Central memory CD8-positive, alpha-beta T cell (primary cell): ENCODE results near the gene DHPS.
"Not testable (repeated sequence)": the region's sequence is repeated elsewhere in the genome, so short reads cannot be mapped to it uniquely, and the experiment has no call there.

Experiments
- ATAC-seq: fragments of 150-1000 bp; cut with Tn5 transposase; replicated peaks from 2 replicates; pipeline ENCODE4 v1.10.0; 2022; ENCODE audit warnings: mild to moderate bottlenecking, moderate FRiP score, moderate number of reproducible peaks; ENCODE audit not compliant: poor library complexity, severe bottlenecking; ENCODE audit errors: extremely low read depth
- DNase-seq, 2 donors: peaks; one replicate each; pipeline ENCODE4 v3.0.0; 2021; ENCODE audit warnings: low spot score in 2 of 2
- H3K27ac Mint-ChIP-seq: one replicate; pipeline ENCODE4 v1.8.0; 2022; ENCODE audit warnings: low read depth, mild to moderate bottlenecking, moderate library complexity, mixed read lengths
- H3K27me3 Mint-ChIP-seq: one replicate; pipeline ENCODE4 v1.8.0; 2022; ENCODE audit warnings: mixed read lengths
- H3K36me3 Mint-ChIP-seq: one replicate; pipeline ENCODE4 v1.8.0; 2022; ENCODE audit warnings: mild to moderate bottlenecking, moderate library complexity, mixed read lengths; ENCODE audit not compliant: insufficient read depth
- H3K4me1 Mint-ChIP-seq: one replicate; pipeline ENCODE4 v1.8.0; 2022; ENCODE audit warnings: mixed read lengths
- H3K4me3 Mint-ChIP-seq: one replicate; pipeline ENCODE4 v1.8.0; 2022; ENCODE audit warnings: mild to moderate bottlenecking, moderate library complexity, mixed read lengths
- H3K9me3 Mint-ChIP-seq: one replicate; pipeline ENCODE4 v1.8.0; 2022; ENCODE audit warnings: mixed read lengths

Gene DHPS

GRCh38 chr19:12680034-12680433 lies 1.6 kb downstream of the DHPS start:
- no peaks in the 10 kb centered on the region for H3K9me3 Mint-ChIP-seq
- H3K4me1 Mint-ChIP-seq: peaks cover 27% of the 10 kb centered on the region
- peaks cover 60% of the 10 kb centered on the region for H3K36me3 Mint-ChIP-seq
- no peak overlapping the region for H3K27ac Mint-ChIP-seq
- ATAC-seq (no peak), DNase-seq (no peak)
- peak overlapping the region; percentile 97 for H3K4me3 Mint-ChIP-seq
- H3K27me3 Mint-ChIP-seq: no peaks in the 10 kb centered on the region

- H3K4me3 Mint-ChIP-seq, H3K27me3 Mint-ChIP-seq, H3K9me3 Mint-ChIP-seq, ATAC-seq, DNase-seq: not testable (repeated sequence)
- H3K27ac Mint-ChIP-seq: peak overlapping the region; percentile 41
- H3K4me1 Mint-ChIP-seq: peaks cover 33% of the 10 kb centered on the region
- peaks cover 64% of the 10 kb centered on the region for H3K36me3 Mint-ChIP-seq
Observed at GRCh38 chr19:12678039-12678438, 3.6 kb downstream of the DHPS start.

GRCh38 chr19:12676928-12677327 lies 4.8 kb downstream of the DHPS start:
- Mint-ChIP-seq H3K4me1 (peaks cover 37% of the 10 kb centered on the region), H3K36me3 (peaks cover 66% of the 10 kb centered on the region)
- no peak for DNase-seq

GRCh38 chr19:12676384-12676792 lies 5.3 kb downstream of the DHPS start:
- ATAC-seq (peak; percentile 31), DNase-seq (peak; percentile 69 to 79)
- H3K36me3 Mint-ChIP-seq: peaks cover 64% of the 10 kb centered on the region
- H3K27ac Mint-ChIP-seq: peak overlapping the region; percentile 82
- no peaks in the 10 kb centered on the region for H3K27me3 Mint-ChIP-seq
- no peaks in the 10 kb centered on the region for H3K9me3 Mint-ChIP-seq
- H3K4me1 Mint-ChIP-seq: peaks cover 37% of the 10 kb centered on the region
- no peak overlapping the region for H3K4me3 Mint-ChIP-seq

More at GRCh38 chr19:12676928-12677327, 4.8 kb downstream of the DHPS start:
- Mint-ChIP-seq H3K4me3 (no peak overlapping the region), H3K27ac (peak overlapping the region; percentile 82), H3K27me3 (no peaks in the 10 kb centered on the region), H3K9me3 (no peaks in the 10 kb centered on the region)
- ATAC-seq: no peak

- Mint-ChIP-seq H3K27ac (peak overlapping the region; percentile 82), H3K36me3 (peaks cover 59% of the 10 kb centered on the region), H3K4me1 (peaks cover 32% of the 10 kb centered on the region)
Observed at GRCh38 chr19:12675940-12676339, 5.7 kb downstream of the DHPS start.

GRCh38 chr19:12675399-12675798 lies 6.3 kb downstream of the DHPS start:
- no peak overlapping the region for H3K4me3 Mint-ChIP-seq
- peaks cover 56% of the 10 kb centered on the region for H3K36me3 Mint-ChIP-seq
- ATAC-seq (no peak), DNase-seq (no peak)
- peaks cover 32% of the 10 kb centered on the region for H3K4me1 Mint-ChIP-seq
- peak overlapping the region; percentile 22 for H3K27ac Mint-ChIP-seq
- no peaks in the 10 kb centered on the region for H3K9me3 Mint-ChIP-seq
- no peaks in the 10 kb centered on the region for H3K27me3 Mint-ChIP-seq

More at GRCh38 chr19:12675940-12676339, 5.7 kb downstream of the DHPS start:
- ATAC-seq (no peak), DNase-seq (no peak)
- Mint-ChIP-seq H3K9me3 (no peaks in the 10 kb centered on the region), H3K4me3 (no peak overlapping the region), H3K27me3 (no peaks in the 10 kb centered on the region)

GRCh38 chr19:12672744-12673143 lies 8.9 kb downstream of the DHPS start:
- peaks cover 40% of the 10 kb centered on the region for H3K4me1 Mint-ChIP-seq
- peaks cover 50% of the 10 kb centered on the region for H3K36me3 Mint-ChIP-seq
- H3K27me3 Mint-ChIP-seq: no peaks in the 10 kb centered on the region
- DNase-seq: no peak
- H3K27ac Mint-ChIP-seq: no peak overlapping the region
- H3K4me3 Mint-ChIP-seq: no peak overlapping the region
- H3K9me3 Mint-ChIP-seq: no peaks in the 10 kb centered on the region
- no peak for ATAC-seq

GRCh38 chr19:12670159-12670928 lies 11.3 kb downstream of the DHPS start:
- peak overlapping the region; percentile 98 for H3K27ac Mint-ChIP-seq
- H3K4me1 Mint-ChIP-seq: peaks cover 47% of the 10 kb centered on the region
- no peak for ATAC-seq
- H3K4me3 Mint-ChIP-seq: peak overlapping the region; percentile 96
- no peaks in the 10 kb centered on the region for H3K27me3 Mint-ChIP-seq
- no peaks in the 10 kb centered on the region for H3K9me3 Mint-ChIP-seq
- H3K36me3 Mint-ChIP-seq: peaks cover 35% of the 10 kb centered on the region
- no peak for DNase-seq

- ATAC-seq (no peak), DNase-seq (peak; percentile 69)
- Mint-ChIP-seq H3K9me3 (no peaks in the 10 kb centered on the region), H3K4me3 (peak overlapping the region; percentile 96), H3K36me3 (peaks cover 35% of the 10 kb centered on the region), H3K27me3 (no peaks in the 10 kb centered on the region), H3K27ac (peak overlapping the region; percentile 98), H3K4me1 (peaks cover 53% of the 10 kb centered on the region)
Observed at GRCh38 chr19:12669270-12670158, 12.2 kb downstream of the DHPS start.

GRCh38 chr19:12668932-12669269 lies 12.8 kb downstream of the DHPS start:
- peak overlapping the region; percentile 96 for H3K4me3 Mint-ChIP-seq
- ATAC-seq (peak; percentile 38), DNase-seq (peak; percentile 58 to 66)
- H3K9me3 Mint-ChIP-seq: no peaks in the 10 kb centered on the region
- H3K27me3 Mint-ChIP-seq: no peaks in the 10 kb centered on the region
- H3K36me3 Mint-ChIP-seq: peaks cover 31% of the 10 kb centered on the region
- H3K4me1 Mint-ChIP-seq: peaks cover 49% of the 10 kb centered on the region
- H3K27ac Mint-ChIP-seq: peak overlapping the region; percentile 98

GRCh38 chr19:12668346-12668745 lies 13.3 kb downstream of the DHPS start:
- Mint-ChIP-seq H3K36me3 (peaks cover 34% of the 10 kb centered on the region), H3K4me3 (peak overlapping the region; percentile 96), H3K4me1 (peaks cover 49% of the 10 kb centered on the region), H3K27me3 (no peaks in the 10 kb centered on the region), H3K9me3 (no peaks in the 10 kb centered on the region), H3K27ac (peak overlapping the region; percentile 98)
- ATAC-seq: no peak
- no peak for DNase-seq

GRCh38 chr19:12667731-12668302 lies 13.9 kb downstream of the DHPS start:
- Mint-ChIP-seq H3K9me3 (no peaks in the 10 kb centered on the region), H3K27ac (peak overlapping the region; percentile 98), H3K4me1 (peaks cover 49% of the 10 kb centered on the region), H3K36me3 (peaks cover 37% of the 10 kb centered on the region), H3K27me3 (no peaks in the 10 kb centered on the region), H3K4me3 (peak overlapping the region; percentile 96)
- DNase-seq: no peak
- no peak for ATAC-seq
